ENCODE measurements around the gene LRP1-AS.

LRP1-AS gene

GRCh38 chr12:57178213-57178612 is 30.8 kb upstream of the LRP1-AS start:
- Histone ChIP-seq H3K9me3 (no peaks in the 10 kb centered on the region), H3K36me3 (no peaks in the 10 kb centered on the region), H3K27me3 (no peaks in the 10 kb centered on the region), H3K4me3 (ENCODE audit: low read depth, low read length) (no peak overlapping the region), H3K4me1 (peaks cover 5% of the 10 kb centered on the region)
- TF ChIP-seq, protein P1, sequence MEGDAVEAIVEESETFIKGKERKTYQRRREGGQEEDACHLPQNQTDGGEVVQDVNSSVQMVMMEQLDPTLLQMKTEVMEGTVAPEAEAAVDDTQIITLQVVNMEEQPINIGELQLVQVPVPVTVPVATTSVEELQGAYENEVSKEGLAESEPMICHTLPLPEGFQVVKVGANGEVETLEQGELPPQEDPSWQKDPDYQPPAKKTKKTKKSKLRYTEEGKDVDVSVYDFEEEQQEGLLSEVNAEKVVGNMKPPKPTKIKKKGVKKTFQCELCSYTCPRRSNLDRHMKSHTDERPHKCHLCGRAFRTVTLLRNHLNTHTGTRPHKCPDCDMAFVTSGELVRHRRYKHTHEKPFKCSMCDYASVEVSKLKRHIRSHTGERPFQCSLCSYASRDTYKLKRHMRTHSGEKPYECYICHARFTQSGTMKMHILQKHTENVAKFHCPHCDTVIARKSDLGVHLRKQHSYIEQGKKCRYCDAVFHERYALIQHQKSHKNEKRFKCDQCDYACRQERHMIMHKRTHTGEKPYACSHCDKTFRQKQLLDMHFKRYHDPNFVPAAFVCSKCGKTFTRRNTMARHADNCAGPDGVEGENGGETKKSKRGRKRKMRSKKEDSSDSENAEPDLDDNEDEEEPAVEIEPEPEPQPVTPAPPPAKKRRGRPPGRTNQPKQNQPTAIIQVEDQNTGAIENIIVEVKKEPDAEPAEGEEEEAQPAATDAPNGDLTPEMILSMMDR (IDR thresholded peaks at IDR 0.05; ENCODE audit: low read depth, low read length): no peak
- DNase-seq: no peak

DNA sequence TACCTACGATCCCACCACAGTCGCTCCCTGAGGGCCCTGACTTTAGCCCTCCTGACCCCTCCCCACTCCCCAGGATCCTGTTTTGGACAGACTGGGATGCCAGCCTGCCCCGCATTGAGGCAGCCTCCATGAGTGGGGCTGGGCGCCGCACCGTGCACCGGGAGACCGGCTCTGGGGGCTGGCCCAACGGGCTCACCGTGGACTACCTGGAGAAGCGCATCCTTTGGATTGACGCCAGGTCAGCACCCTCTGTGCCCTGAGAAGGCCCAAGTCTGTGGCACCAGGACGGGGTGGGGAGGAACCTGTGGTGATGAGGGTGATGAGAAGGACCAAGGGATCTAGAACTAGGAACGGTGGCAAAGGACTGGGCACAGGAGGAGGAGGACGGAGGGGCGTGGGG is 29.9 kb upstream of the LRP1-AS start:
- H3K9me3 ChIP-seq: no peaks in the 10 kb centered on the region
- H3K4me1 ChIP-seq: peaks cover 5% of the 10 kb centered on the region
- H3K27me3 ChIP-seq: no peaks in the 10 kb centered on the region
- no peak overlapping the region for H3K4me3 ChIP-seq (ENCODE audit: low read depth, low read length)
- DNase-seq: no peak
- TF ChIP-seq, protein P1 (IDR thresholded peaks at IDR 0.05; ENCODE audit: low read depth, low read length): no peak
- no peaks in the 10 kb centered on the region for H3K36me3 ChIP-seq

GRCh38 chr12:57176846-57177245 is 29.4 kb upstream of the LRP1-AS start:
- DNase-seq: no peak
- Histone ChIP-seq H3K4me3 (ENCODE audit: low read depth, low read length) (no peak overlapping the region), H3K9me3 (no peaks in the 10 kb centered on the region), H3K36me3 (no peaks in the 10 kb centered on the region), H3K4me1 (peaks cover 5% of the 10 kb centered on the region), H3K27me3 (no peaks in the 10 kb centered on the region)
- TF ChIP-seq, protein P1 (IDR thresholded peaks at IDR 0.05; ENCODE audit: low read depth, low read length): no peak

- DNase-seq: no peak
- H3K4me1 ChIP-seq: peaks cover 5% of the 10 kb centered on the region
- no peak overlapping the region for H3K4me3 ChIP-seq (ENCODE audit: low read depth, low read length)
- no peaks in the 10 kb centered on the region for H3K36me3 ChIP-seq
- no peaks in the 10 kb centered on the region for H3K9me3 ChIP-seq
- TF ChIP-seq, protein P1 (IDR thresholded peaks at IDR 0.05; ENCODE audit: low read depth, low read length): no peak
- no peaks in the 10 kb centered on the region for H3K27me3 ChIP-seq
These were observed 28.7 kb upstream of the LRP1-AS start for GRCh38 chr12:57176139-57176477.

GRCh38 chr12:57175428-57176138 is 28.2 kb upstream of the LRP1-AS start:
- H3K9me3 ChIP-seq: no peaks in the 10 kb centered on the region
- peak overlapping the region; percentile 49 for H3K4me3 ChIP-seq (ENCODE audit: low read depth, low read length)
- H3K27me3 ChIP-seq: no peaks in the 10 kb centered on the region
- TF ChIP-seq, protein P1 (IDR thresholded peaks at IDR 0.05; ENCODE audit: low read depth, low read length): peak; percentile 83
- H3K36me3 ChIP-seq: no peaks in the 10 kb centered on the region
- H3K4me1 ChIP-seq: peaks cover 5% of the 10 kb centered on the region
- peak; percentile 93 for DNase-seq

GRCh38 chr12:57173683-57174082 is 26.3 kb upstream of the LRP1-AS start:
- Histone ChIP-seq H3K27me3 (no peaks in the 10 kb centered on the region), H3K4me3 (ENCODE audit: low read depth, low read length) (no peak overlapping the region), H3K9me3 (no peaks in the 10 kb centered on the region), H3K36me3 (no peaks in the 10 kb centered on the region), H3K4me1 (peaks cover 5% of the 10 kb centered on the region)
- TF ChIP-seq, protein P1 (IDR thresholded peaks at IDR 0.05; ENCODE audit: low read depth, low read length): no peak
- DNase-seq: no peak
